Renal cortex interstitium (tissue), 11 donors: ENCODE measurements around the gene ACAD8. TPM values are rescaled to one million over a fixed set of nuclear protein-coding genes. Genes with fewer than 3 reads are reported as not detected.

Source experiments
- DNase-seq, 11 donors: peaks; one replicate each; pipeline ENCODE4 v3.0.0-alpha.2; 2013; ENCODE audit warnings: low read depth in 9 of 11, low spot score in 4 of 11; ENCODE audit errors: extremely low read depth in 1 of 11
- polyA plus RNA-seq, 3 donors: library from polyadenylated mRNA; unstranded; fragments of 120-200 nt; gene quantifications; one replicate each; pipeline ENCODE4 v1.2.1, GENCODE V29; 2013; ENCODE audit not compliant: insufficient read length in 3 of 3

ACAD8 gene
- polyA plus RNA-seq, 3 donors, result 42.4 to 52.7 (median 44.8) TPM

DNA sequence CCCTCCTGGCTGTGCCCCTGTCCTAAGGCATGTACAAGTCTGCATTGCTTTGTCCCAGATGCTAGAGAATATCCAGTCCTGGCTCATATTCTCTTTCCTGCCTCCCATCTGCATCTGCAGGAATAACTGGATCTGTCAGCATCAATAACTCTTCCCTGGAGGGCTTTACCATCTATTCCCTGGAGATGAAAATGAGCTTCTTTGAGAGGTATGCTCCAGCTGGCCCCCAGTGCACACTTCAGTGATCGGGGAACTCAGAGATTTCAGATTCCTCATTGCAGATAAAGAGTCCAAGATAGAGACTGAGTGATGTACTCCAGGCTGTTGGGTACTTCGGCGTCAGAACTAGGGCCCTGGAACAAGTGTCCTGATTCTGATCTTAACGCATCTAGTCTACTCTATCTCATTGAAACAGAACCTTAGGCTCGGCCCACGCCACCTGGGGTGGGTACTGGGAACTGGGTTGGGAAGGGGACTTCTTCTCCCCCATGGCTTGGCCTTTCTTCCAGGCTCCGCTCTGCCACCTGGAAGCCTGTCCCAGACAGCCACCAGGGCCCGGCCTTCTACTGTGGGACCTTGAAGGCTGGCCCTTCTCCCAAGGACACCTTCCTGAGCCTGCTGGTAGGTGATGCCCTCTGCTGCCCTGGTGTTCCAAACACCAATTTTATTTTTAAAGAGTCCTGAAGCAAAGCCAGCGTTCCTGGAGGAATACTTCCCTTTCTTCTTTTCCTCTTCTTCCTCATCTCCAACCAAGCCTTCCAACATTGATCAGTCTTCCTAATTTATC lies 60.6 kb downstream of the ACAD8 start:
- DNase-seq, result no peak

Other genes starting within 250 kb of the ACAD8 start
- gene JAM3, start 184.5 kb upstream of the ACAD8 start, polyA plus RNA-seq, result 10 to 100 TPM; 47.5 to 57.0 (median 55.1) TPM
- 10 to 100 TPM; 33.3 to 35.9 (median 34.8) TPM for gene NCAPD3, start 29.6 kb upstream of the ACAD8 start, polyA plus RNA-seq
- 10 to 100 TPM; 48.2 to 62.8 (median 50.7) TPM for gene VPS26B, start 28.9 kb upstream of the ACAD8 start, polyA plus RNA-seq
- 10 to 100 TPM; 65.4 to 77.9 (median 75.5) TPM for gene THYN1, start 216 bp upstream of the ACAD8 start, polyA plus RNA-seq
- 1 to 10 TPM; 1.4 to 2.1 (median 1.8) TPM for gene GLB1L3, start 22.8 kb downstream of the ACAD8 start, polyA plus RNA-seq
- gene GLB1L2, start 78.4 kb downstream of the ACAD8 start, polyA plus RNA-seq, result 10 to 100 TPM; 20.9 to 25.9 (median 22.0) TPM
- 1 to 10 TPM; 4.3 to 4.9 (median 4.6) TPM for gene B3GAT1, start 158.7 kb downstream of the ACAD8 start, polyA plus RNA-seq